Endothelial cell (in vitro differentiated cells): ENCODE results near the gene TMEM158. TPM values are rescaled to one million over a fixed set of nuclear protein-coding genes. Genes with fewer than 3 reads are reported as not detected.

Experiments
- DNase-seq: peaks from one replicate; pipeline ENCODE4 v3.0.0; 2021; ENCODE audit warnings: low spot score
- H3K27ac Mint-ChIP-seq: one replicate; pipeline ENCODE4 v1.8.0; 2021; ENCODE audit warnings: mixed read lengths, inconsistent platforms; ENCODE audit not compliant: unreplicated experiment
- H3K27me3 Mint-ChIP-seq: one replicate; pipeline ENCODE4 v1.8.0; 2021; ENCODE audit warnings: mild to moderate bottlenecking, moderate library complexity, mixed read lengths, inconsistent platforms; ENCODE audit not compliant: unreplicated experiment
- H3K36me3 Mint-ChIP-seq: one replicate; pipeline ENCODE4 v1.8.0; 2021; ENCODE audit warnings: mild to moderate bottlenecking, low read depth, mixed read lengths, inconsistent platforms; ENCODE audit not compliant: unreplicated experiment
- H3K4me1 Mint-ChIP-seq: one replicate; pipeline ENCODE4 v1.8.0; 2021; ENCODE audit warnings: mild to moderate bottlenecking, mixed read lengths, inconsistent platforms; ENCODE audit not compliant: unreplicated experiment
- H3K4me3 Mint-ChIP-seq: one replicate; pipeline ENCODE4 v1.8.0; 2021; ENCODE audit warnings: mild to moderate bottlenecking, mixed read lengths, inconsistent platforms; ENCODE audit not compliant: unreplicated experiment
- H3K9me3 Mint-ChIP-seq: one replicate; pipeline ENCODE4 v1.8.0; 2021; ENCODE audit warnings: mixed read lengths, inconsistent platforms; ENCODE audit not compliant: unreplicated experiment
- total RNA-seq: library from RNA; stranded (reverse); fragmentation: NEBNext Ultra II Directional; extraction: Animal tissue kit (Norgen Biotek cat#: 25700); gene quantifications from one replicate; pipeline ENCODE4 v1.2.1, GENCODE V29; 2021; ENCODE audit not compliant: unreplicated experiment
- TF ChIP-seq, protein P1 (sequence below): fragments of 200-600 bp; sonication (generic); IDR thresholded peaks from one replicate; pipeline ENCODE4 v1.5.0; 2021; ENCODE audit warnings: antibody characterized with exemption; ENCODE audit not compliant: unreplicated experiment

The TMEM158 gene
- total RNA-seq, 1 donor from 2014 or later = 7.3 TPM

- no peak overlapping the region for H3K4me3 Mint-ChIP-seq
- H3K36me3 Mint-ChIP-seq = no peaks in the 10 kb centered on the region
- peaks cover 3% of the 10 kb centered on the region for H3K27me3 Mint-ChIP-seq
- no peak overlapping the region for H3K27ac Mint-ChIP-seq
- DNase-seq = no peak
- H3K4me1 Mint-ChIP-seq = peaks cover 7% of the 10 kb centered on the region
- TF ChIP-seq, protein P1, sequence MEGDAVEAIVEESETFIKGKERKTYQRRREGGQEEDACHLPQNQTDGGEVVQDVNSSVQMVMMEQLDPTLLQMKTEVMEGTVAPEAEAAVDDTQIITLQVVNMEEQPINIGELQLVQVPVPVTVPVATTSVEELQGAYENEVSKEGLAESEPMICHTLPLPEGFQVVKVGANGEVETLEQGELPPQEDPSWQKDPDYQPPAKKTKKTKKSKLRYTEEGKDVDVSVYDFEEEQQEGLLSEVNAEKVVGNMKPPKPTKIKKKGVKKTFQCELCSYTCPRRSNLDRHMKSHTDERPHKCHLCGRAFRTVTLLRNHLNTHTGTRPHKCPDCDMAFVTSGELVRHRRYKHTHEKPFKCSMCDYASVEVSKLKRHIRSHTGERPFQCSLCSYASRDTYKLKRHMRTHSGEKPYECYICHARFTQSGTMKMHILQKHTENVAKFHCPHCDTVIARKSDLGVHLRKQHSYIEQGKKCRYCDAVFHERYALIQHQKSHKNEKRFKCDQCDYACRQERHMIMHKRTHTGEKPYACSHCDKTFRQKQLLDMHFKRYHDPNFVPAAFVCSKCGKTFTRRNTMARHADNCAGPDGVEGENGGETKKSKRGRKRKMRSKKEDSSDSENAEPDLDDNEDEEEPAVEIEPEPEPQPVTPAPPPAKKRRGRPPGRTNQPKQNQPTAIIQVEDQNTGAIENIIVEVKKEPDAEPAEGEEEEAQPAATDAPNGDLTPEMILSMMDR = no peak
- H3K9me3 Mint-ChIP-seq = no peaks in the 10 kb centered on the region
These were observed 39.2 kb downstream of the TMEM158 start for GRCh38 chr3:45186871-45187270.

GRCh38 chr3:45185461-45185860 lies 40.6 kb downstream of the TMEM158 start:
- no peak for DNase-seq
- Mint-ChIP-seq H3K4me3 (no peak overlapping the region), H3K4me1 (peaks cover 7% of the 10 kb centered on the region), H3K36me3 (no peaks in the 10 kb centered on the region), H3K9me3 (no peaks in the 10 kb centered on the region), H3K27me3 (peaks cover 2% of the 10 kb centered on the region), H3K27ac (no peak overlapping the region)
- TF ChIP-seq, protein P1 = no peak

DNA sequence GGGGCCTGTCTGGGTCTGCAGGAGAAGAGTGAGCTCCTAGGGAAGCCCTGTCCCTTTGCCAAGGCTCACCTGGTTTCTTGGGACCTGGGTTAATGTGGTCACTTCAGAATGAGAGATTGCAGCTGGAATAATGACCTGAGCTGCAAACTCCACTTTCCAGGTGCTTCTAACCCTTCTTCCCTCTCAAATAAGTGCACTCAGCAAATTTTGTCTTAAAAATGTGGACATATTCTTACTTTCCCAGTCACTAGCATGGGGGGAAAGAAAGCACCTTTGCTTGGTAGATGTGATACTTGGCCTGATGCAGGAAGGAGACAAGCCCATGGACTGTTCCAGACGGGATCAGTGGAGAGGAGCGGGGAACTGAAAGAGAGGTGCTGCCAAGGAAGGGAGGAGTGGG lies 41.0 kb downstream of the TMEM158 start:
- Mint-ChIP-seq H3K4me1 (peaks cover 7% of the 10 kb centered on the region), H3K9me3 (no peaks in the 10 kb centered on the region), H3K36me3 (no peaks in the 10 kb centered on the region), H3K27ac (no peak overlapping the region), H3K4me3 (no peak overlapping the region), H3K27me3 (peaks cover 2% of the 10 kb centered on the region)
- DNase-seq = no peak
- TF ChIP-seq, protein P1 = no peak

- TF ChIP-seq, protein P1 = no peak
- H3K27me3 Mint-ChIP-seq = peaks cover 2% of the 10 kb centered on the region
- H3K27ac Mint-ChIP-seq = no peak overlapping the region
- DNase-seq = no peak
- no peaks in the 10 kb centered on the region for H3K36me3 Mint-ChIP-seq
- no peaks in the 10 kb centered on the region for H3K9me3 Mint-ChIP-seq
- H3K4me3 Mint-ChIP-seq = no peak overlapping the region
- peaks cover 4% of the 10 kb centered on the region for H3K4me1 Mint-ChIP-seq
These were observed 42.2 kb downstream of the TMEM158 start for GRCh38 chr3:45183872-45184262.

DNA sequence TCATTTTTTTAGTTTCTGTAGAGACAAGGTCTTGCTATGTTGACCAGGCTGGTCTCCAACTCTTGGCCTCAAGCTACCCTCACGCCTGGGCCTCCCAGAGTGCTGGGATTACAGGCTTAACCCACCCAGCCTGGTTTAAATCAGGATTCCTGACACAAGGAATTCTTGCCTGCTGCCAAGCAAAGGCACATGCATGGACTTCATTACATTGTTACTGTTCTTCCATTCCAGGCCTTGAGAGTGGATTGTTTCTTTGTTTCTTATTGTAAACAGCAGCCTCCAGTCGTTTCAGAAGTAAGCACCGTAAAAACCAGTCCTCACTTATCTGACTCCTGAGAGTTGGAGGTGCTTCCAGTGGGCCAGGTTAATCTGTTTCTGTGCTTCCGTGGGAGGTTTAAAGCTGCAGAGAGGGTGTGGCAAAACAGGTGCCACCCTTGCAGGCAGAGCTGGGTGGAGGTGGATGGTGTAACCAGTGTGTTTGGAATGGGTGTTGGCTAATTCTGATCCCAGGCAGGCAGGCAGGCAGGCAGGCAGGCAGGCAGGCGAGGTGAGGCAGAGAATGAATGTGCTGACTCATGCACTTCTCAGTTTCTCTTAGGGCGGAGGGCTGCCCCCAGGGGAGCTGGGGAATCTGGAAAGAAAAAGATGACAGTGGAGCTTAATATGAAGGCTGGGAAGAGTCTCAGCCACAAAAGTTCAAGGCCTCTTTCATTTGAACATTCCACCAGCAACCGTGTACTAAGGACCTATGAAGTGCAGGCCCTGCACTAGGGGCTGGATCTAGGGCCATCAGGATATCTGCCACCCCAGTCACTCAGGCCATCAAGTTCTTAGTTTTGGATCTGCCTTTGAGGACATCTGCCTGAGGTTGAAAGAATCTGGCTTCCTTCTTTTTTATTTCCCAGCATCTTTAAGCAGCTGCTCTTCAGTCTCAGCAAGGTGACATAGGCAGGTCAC lies 42.9 kb downstream of the TMEM158 start:
- Mint-ChIP-seq H3K27ac (no peak overlapping the region), H3K9me3 (no peaks in the 10 kb centered on the region), H3K4me3 (no peak overlapping the region), H3K4me1 (no peaks in the 10 kb centered on the region), H3K36me3 (no peaks in the 10 kb centered on the region), H3K27me3 (peaks cover 2% of the 10 kb centered on the region)
- no peak for DNase-seq
- TF ChIP-seq, protein P1 = no peak
